GM12873 (cell line): ENCODE measurements around the gene OVOL2.
A peak's percentile ranks its signal among the peaks of the same experiment; 100 is the strongest.

Source experiments
- TF ChIP-seq, protein P1 (sequence below): IDR thresholded peaks from 2 replicates; pipeline ENCODE4 v1.5.1; 2012; ENCODE audit warnings: low read depth, mild to moderate bottlenecking, moderate library complexity, low read length, control low read depth; ENCODE audit not compliant: insufficient read depth; ENCODE audit errors: missing control alignments

OVOL2 gene

DNA sequence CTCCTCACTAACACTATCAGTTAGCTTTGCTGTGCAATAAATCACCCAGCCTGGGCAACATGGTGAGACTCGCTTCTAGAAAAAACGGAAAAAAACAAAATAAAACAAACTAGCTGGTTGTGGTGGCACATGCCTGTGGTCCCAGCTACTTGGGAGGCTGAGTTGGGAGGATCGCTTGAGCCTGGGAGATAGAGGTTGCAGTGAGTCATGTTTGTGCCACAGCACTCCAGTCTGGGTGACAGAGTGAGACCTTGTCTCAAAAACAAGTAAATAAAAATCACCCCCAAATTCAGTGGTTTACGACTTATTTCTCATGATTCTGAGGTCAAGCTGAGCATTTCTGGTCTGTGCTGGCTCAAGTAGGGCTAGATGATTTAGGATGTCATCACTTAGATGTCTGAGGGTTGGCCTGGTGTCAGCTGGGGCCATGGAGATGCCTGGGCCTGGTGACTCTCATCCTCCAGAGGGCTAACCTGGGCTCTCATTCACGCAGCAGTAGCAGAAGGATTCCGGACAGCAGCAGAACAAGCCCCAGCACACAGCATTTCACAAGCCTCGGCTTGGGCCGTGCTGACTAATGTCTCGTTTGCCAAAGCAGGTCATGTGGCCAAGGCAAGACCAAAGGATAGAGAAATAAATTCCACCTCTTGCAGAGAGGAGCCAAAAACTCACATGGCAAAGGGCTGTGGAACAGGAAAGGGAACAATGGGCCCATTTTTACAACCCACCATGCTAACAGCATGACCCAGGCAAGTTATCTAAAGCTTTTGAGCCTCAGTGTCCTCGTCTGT lies 56.4 kb downstream of the OVOL2 start:
- TF ChIP-seq, protein P1, sequence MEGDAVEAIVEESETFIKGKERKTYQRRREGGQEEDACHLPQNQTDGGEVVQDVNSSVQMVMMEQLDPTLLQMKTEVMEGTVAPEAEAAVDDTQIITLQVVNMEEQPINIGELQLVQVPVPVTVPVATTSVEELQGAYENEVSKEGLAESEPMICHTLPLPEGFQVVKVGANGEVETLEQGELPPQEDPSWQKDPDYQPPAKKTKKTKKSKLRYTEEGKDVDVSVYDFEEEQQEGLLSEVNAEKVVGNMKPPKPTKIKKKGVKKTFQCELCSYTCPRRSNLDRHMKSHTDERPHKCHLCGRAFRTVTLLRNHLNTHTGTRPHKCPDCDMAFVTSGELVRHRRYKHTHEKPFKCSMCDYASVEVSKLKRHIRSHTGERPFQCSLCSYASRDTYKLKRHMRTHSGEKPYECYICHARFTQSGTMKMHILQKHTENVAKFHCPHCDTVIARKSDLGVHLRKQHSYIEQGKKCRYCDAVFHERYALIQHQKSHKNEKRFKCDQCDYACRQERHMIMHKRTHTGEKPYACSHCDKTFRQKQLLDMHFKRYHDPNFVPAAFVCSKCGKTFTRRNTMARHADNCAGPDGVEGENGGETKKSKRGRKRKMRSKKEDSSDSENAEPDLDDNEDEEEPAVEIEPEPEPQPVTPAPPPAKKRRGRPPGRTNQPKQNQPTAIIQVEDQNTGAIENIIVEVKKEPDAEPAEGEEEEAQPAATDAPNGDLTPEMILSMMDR, result no peak

DNA sequence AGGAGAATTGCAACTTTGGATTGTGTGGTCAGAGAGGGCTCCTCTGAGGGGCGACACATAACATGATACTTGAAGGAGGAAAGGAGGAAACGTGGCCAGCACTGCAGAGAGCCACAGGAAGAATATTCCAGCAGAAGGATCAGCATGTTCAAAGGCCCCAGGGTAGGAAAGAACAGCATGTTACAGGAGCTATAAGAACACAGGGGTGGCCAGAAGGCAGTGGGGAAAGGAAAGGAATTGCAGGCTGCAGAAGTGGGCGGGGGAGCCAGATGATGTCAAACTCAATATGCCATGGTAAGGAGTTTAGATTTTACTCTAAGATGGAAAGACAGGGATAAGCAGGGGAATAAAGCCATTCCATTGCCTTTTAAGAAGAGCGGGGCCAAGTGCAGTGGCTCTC lies 58.1 kb downstream of the OVOL2 start:
- TF ChIP-seq, protein P1, result no peak

DNA sequence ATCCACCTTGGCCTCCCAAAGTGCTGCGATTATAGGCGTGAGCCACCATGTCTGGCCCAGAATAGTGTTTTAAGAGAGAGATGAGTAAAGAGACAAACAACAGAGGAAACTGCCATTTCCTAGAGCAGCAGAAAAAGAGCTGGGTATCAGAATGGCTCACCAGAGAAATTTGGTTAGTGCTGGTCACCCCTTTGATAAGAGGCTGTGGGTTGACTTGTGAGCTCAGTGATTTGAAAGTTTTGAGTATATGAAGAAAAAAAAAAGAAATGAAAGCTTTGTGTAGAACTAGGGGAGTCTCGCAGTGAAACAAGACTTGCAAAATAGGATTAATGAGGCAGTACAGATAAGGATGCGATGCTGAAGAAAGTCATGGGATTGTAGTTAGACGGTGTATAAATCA lies 59.3 kb downstream of the OVOL2 start:
- TF ChIP-seq, protein P1, result no peak

DNA sequence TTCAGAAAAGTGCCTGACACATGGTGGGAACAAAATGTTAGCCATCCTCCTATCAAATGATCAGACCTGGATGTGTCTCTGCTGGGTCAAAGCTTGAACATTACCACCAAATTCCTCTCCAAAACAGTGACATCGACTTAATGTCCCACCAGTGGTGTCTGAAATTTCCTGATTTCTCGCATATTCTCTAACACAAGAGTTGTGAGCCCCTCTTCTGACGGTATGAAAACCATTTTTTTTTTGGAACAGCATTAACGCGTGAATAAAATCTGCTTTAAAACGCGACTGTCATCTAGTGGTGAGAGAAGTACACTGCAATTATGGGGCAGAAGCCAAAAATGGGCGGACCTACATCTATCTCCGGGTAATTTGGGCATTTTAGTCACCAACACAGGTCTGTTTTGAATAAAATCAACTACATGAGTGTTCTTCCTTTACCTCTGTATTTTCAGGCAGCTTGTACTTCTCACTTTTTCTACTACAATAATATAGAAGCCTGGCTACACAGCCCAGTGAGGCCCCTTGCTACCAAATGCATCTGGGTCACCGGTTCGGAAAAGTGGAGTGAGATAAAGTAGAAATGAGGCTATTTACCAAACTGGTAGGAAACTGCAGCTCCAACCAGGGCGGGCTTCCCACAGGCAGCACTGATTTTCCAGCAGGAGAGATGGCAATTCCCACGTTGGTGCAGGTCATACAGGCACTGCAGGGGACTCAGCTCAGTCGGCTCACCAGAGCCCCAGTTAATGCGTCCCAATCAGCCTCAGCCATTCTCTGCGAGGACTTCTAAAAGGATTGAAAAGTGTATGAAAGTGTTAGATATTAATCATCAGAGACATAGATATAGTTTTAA lies 61.5 kb downstream of the OVOL2 start:
- TF ChIP-seq, protein P1, result peak; percentile 97

DNA sequence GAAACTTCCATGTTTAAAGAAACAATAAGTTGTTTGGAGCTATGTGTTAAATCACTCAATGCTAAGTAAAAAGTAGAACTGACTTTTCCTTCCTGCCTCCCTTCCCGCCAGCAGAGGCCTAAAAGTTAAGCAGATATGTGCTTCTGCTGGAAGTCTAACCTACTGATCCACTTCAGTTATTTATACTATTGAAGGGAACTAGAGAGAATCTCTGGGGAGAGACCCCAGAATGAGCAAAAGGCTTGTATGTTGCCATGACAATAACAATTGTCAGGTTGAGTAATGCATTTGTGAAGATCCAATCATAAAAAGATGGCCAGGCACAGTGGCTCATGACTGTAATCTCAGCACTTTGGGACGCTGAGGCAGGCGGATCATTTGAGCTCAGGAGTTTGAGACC lies 64.2 kb downstream of the OVOL2 start:
- TF ChIP-seq, protein P1, result no peak

DNA sequence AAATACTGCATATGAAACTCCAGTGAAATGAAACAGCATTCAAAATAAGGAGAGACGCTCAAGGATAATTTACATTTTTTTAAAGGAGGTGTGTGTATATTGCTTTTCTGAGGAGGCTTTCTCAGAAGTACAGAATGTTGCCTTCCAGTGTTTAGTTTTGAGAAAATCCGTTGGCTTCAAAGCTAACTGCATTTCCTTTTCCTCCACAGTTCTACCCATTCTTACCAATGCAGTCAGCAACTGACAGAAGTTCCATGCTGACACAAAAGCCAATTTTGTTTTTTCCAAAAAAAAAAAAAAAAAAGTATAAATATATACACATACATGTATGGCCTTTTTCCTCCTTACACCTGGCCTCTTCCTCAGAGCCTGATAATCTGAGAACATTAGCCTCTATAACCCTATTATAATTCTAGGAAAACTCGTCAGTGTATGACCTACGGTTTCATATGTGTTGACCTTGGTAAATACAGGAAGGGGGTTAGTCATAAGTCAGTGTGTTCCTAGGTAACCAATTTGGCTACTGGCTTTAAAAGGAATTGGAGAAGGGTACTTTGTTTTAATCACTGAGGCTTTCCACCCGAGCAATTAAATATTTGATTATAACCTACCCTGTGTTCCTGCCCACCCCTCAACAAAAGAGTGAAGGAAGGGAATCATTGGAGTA lies 64.7 kb downstream of the OVOL2 start:
- TF ChIP-seq, protein P1, result no peak

DNA sequence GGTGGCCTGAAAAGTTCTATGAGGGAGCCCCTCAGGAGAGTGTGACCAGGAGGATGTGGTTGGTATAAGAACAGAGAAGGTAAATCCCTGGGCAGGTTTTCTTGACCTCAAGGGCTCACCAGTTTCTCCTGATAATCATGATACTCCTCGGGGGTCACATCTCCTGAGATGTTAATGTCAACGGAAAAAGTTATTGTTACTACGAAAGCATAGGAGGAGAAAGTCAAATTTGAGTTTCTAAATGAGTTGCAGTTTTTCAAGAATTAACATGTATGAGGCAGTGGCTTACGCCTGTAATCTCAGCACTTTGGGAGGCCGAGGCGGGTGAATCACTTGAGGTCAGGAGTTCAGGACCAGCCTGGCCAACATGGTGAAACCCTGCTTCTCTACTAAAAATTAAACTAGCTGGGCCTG lies 65.5 kb downstream of the OVOL2 start:
- TF ChIP-seq, protein P1, result no peak
